GM03348 (cell line): ENCODE results near the gene LPIN1.

Experiments
- DNase-seq: peaks from one replicate; pipeline ENCODE4 v3.0.0; 2012; ENCODE audit warnings: low spot score

The LPIN1 gene

GRCh38 chr2:11866358-11867335, 120.2 kb downstream of the LPIN1 start:
- no peak for DNase-seq

GRCh38 chr2:11867926-11868325, 121.5 kb downstream of the LPIN1 start:
- DNase-seq, result no peak

GRCh38 chr2:11869391-11869991, 123.1 kb downstream of the LPIN1 start:
- DNase-seq, result no peak

DNA sequence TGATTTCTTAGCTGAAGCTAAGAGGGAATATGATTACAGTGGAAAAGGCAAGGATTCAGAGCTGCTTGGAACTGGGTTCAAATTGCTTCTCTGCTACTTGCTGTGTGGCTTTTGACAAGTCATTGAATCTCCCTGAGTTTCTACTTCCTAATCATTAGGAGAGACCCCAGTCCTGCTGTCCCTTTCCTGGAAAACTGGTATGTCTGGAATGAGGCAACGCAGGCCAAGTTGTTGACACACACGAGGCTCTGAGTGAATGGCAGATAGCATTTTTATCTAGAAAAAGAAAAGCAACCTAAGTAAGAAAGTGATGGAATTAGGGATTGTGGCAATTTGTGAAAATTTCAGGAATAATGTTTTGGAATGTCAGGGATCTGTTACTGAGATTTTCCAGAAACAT, 123.6 kb downstream of the LPIN1 start:
- no peak for DNase-seq

- no peak for DNase-seq
Measured at GRCh38 chr2:11870584-11870983, 124.2 kb downstream of the LPIN1 start.

- DNase-seq, result no peak
Measured at GRCh38 chr2:11871421-11871820, 125.0 kb downstream of the LPIN1 start.

DNA sequence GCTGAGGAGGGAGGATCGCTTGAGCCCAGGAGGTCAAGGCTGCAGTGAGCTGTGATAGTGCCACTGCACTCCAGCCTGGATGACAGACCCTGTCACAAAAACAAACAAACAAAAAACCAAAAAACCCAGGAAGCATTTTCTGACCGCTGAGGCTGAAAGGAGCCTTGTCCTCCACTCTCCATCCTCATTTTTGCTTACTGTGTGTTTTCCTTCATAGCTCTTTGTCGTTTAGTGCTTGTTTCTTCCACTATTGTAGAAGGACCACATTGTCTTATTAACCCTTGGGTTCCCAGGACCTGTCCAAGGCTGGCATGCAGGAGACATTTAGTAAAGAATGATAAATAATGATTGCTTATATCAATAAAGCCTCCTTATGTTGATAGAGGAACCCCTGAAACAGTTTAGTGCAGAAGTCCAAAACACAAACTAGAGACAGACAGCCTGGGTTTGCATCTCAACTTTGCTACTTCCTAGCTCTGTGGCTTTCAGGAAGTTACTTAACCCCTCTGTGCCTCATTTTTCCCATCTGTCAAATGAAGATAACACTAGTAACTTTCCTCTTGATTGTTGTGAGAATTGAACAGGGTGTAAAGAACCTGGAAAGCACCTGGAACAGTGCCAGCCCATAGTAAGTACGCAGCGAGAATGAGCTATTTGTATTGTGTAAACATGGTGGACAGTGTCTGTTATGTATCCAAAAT, 126.0 kb downstream of the LPIN1 start:
- no peak for DNase-seq

DNA sequence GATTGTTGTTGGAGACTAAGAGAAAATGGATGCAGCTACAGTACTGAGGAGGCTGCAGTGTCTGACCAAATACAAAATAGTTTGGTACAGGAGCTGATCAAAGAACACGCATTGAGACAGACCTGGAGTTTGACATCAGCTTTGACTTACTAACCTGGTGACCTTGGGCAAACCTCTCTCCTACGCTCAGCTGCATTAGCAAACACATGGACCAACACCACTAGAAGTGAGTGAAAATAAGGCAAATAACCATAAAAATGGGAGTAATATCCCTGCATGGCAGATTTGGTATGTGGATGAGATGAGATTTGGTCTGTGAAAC, 126.5 kb downstream of the LPIN1 start:
- DNase-seq, result no peak

GRCh38 chr2:11873356-11874154, 127.1 kb downstream of the LPIN1 start:
- no peak for DNase-seq

DNA sequence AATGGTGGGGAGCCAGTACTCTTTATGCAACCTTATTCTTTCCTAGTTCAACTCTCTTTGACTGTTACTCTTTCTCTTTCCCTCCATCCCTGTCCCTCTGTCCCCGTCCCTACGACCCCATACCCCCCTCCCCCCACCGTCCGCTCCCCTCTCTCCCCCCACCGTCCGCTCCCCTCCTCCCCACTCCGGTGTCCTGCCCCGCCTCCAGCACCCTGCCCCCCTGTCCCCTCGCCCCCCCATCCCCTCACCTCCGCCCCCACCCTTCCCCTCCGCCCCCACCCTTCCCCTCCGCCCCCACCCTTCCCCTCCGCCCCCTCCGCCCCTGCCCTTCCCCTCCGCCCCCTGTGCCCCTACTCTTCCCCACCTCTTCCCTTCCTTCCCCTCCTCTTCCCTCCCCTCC, 128.4 kb downstream of the LPIN1 start:
- DNase-seq, result no peak

DNA sequence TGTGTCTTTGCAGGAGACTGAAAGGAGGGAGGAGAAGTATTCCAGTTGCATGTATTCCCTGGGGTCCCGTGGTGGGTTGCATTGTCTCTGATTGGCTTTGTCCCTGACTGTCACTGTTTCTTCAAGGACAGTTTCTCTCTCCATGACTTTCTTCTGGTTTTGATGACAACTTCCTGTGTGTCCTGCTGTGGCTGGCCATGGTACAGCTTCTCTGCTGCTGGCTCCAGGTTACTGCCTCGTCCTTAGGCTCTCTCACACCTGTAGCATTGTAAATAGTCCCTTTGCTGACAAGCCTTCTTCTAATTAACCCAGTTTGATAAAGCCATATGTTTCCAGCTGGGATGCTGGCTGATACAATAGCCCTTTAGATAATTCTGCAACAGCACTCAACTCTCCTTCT, 129.0 kb downstream of the LPIN1 start:
- DNase-seq, result no peak

DNA sequence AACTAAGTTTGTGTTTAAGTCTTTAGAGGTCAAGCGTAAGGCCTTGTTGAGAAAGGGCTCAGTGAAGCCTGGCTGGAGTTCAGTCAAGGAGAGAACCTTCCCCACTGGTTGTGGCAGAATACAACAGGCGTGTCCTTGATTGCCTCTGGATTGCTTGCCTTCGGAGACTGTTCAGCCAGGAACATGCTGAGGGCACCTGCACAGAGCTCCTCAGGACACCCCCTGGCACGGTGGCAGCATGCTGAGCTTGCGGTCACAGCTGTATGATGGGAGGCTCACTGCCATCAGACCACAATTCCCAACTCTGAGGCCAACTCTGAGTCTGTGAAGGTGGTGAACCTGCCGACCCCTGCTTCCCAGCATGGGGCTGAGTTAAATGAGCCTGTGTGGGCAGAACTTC, 130.0 kb downstream of the LPIN1 start:
- DNase-seq, result no peak

GRCh38 chr2:11876889-11877288, 130.5 kb downstream of the LPIN1 start:
- no peak for DNase-seq
